Heart left ventricle (tissue), 16 donors: ENCODE data around the gene PSORS1C1. TPM values are rescaled to one million over a fixed set of nuclear protein-coding genes. Genes with fewer than 3 reads are reported as not detected.

Experiments
- ATAC-seq, 4 donors: fragments of 200-7000 bp; cut with Tn5 transposase; one replicate each; pipeline ENCODE4 v1.9.1; 2020 to 2022; ENCODE audit warnings: moderate library complexity in 4 of 4, mild to moderate bottlenecking in 3 of 4, moderate number of reproducible peaks in 1 of 4
- DNase-seq, 5 donors: peaks; one replicate each; pipeline ENCODE4 v3.0.0-alpha.2; 2020
- H3K27ac ChIP-seq, 12 donors: fragments of 200-600 bp; sonication (generic) in 4 of 12; one replicate each; pipeline versions ENCODE4 v1.5.0 to v1.8.0; 2016 to 2022; ENCODE audit warnings: mild to moderate bottlenecking in 2 of 12
- H3K27me3 ChIP-seq, 9 donors: fragments of 200-600 bp; sonication (generic) in 2 of 9; one replicate each; pipeline versions ENCODE4 v1.5.1 to v1.8.0; 2016 to 2022; ENCODE audit warnings: mild to moderate bottlenecking in 3 of 9
- H3K36me3 ChIP-seq, 9 donors: fragments of 200-600 bp; sonication (generic) in 2 of 9; one replicate each; pipeline versions ENCODE4 v1.5.0 to v1.8.0; 2018 to 2022; ENCODE audit warnings: mild to moderate bottlenecking in 2 of 9
- H3K4me1 ChIP-seq, 12 donors: fragments of 200-600 bp; sonication (generic) in 4 of 12; one replicate each; pipeline versions ENCODE4 v1.5.0 to v1.8.0; 2016 to 2022; ENCODE audit warnings: mild to moderate bottlenecking in 3 of 12
- H3K4me3 ChIP-seq, 12 donors: fragments of 200-600 bp; sonication (generic) in 4 of 12; one replicate each; pipeline versions ENCODE4 v1.5.0 to v1.8.0; 2017 to 2022; ENCODE audit warnings: mild to moderate bottlenecking in 9 of 12, moderate library complexity in 4 of 12
- H3K9me3 ChIP-seq, 12 donors: fragments of 200-600 bp; sonication (generic) in 4 of 12; one replicate each; pipeline versions ENCODE4 v1.5.0 to v1.8.0; 2016 to 2022; ENCODE audit warnings: mild to moderate bottlenecking in 1 of 12
- CTCF ChIP-seq, 12 donors: fragments of 200-600 bp; sonication (generic) in 4 of 12; IDR thresholded peaks; one replicate each; pipeline versions ENCODE4 v1.5.0 to v1.8.0; 2018 to 2022; ENCODE audit warnings: antibody characterized with exemption in 12 of 12, mild to moderate bottlenecking in 5 of 12
- POLR2A ChIP-seq, 2 donors: fragments of 450-650 bp; IDR thresholded peaks; one replicate each; pipeline ENCODE4 v1.6.1; 2017; ENCODE audit warnings: antibody characterized with exemption in 2 of 2, mild to moderate bottlenecking in 2 of 2, moderate library complexity in 2 of 2
- WGBS, 4 donors: extraction: QIAGEN DNeasy Blood & Tissue Kit in 2 of 4; methylation state at CpG; one replicate each; pipeline versions ENCODE4 v1.1.5 to v1.1.7; 2013 to 2018; 5-methylcytosine and 5-hydroxymethylcytosine counted together
- intact Hi-C, 10 donors: fragments of 100-400 bp; cut with DNase I; formaldehyde crosslinking; loops; one replicate each; pipeline versions ENCODE4 v1.11.1 to v1.14.2; 2022
- polyA plus RNA-seq, 2 donors: library from polyadenylated mRNA; stranded (reverse); fragments of 200-250 nt; gene quantifications; one replicate each; pipeline ENCODE4 v1.2.3, GENCODE V29; 2013
- total RNA-seq, 9 donors: library from RNA; depleted of rRNA in 2 of 9; stranded (reverse); fragments of >200 nt in 2 of 9; fragmentation: NEBNext Ultra II Directional in 3 of 9; extraction: Animal tissue kit (Norgen Biotek cat#: 25700) in 3 of 9; gene quantifications; one replicate each; pipeline versions ENCODE4 v1.1.0 to v1.2.4, GENCODE V29; 2016 to 2023
- donor health status: ischemic (EF 13 %, LVEDD 7.1; RV severe dilation, severe dysfunction).
- donor health status: healthy with polysubstance abuse.
- donor health status: DM: no; HTN: yes; CAD: no.
- donor health status: DM: no; HTN: no; CAD: no.
- donor health status: ischemic (EF 25% LVEDD 6.9; RV normal size, moderate dysfunction).
- donor health status: ischemic (EF 25% LVEDD 5.7; RV mildly dilated, moderate dysfunction).
- donor health status: healthy.
- donor health status: DM: yes; HTN: yes; CAD: no.
- donor health status: ischemic (EF 35%, LVEDD 5.7; RV mildly dilated, moderate dysfunction).
- donor health status: nonischemic (EF 11% LVEDD 7.7; RV severe dilation, severe dysfunction).
- donor health status: DM: yes; HTN: yes; CAD: no.
- donor health status: PGD.
- donor health status: ischemic (EF 29% LVEDD 5.4; RV normal size, mild dysfunction).
- donor health status: nonischemic (EF 23%, LVEDD 6.1; RV moderate dilation, normal function).

PSORS1C1 gene
- total and polyA plus RNA-seq, 11 donors: 0.37 to 5.8 (median 2.9) TPM

- peak in 1 of 4 donors; percentile 22 for ATAC-seq
- DNase-seq: no peak
- H3K4me3 ChIP-seq: no peak overlapping the region
- TF ChIP-seq CTCF (IDR thresholded peaks at IDR 0.05): no peak
- TF ChIP-seq POLR2A (IDR thresholded peaks at IDR 0.05): no peak
- H3K27me3 ChIP-seq: no peaks in the 10 kb centered on the region
- intact Hi-C loops: no loop called here
- peaks cover 0 to 4% (median 0%) of the 10 kb centered on the region in 9 donors for H3K36me3 ChIP-seq
- H3K4me1 ChIP-seq: peaks cover 0 to 24% (median 0%) of the 10 kb centered on the region in 12 donors
- 49 to 62% (median 58%) methylated on average over 1 to 3 of the region's 3 CpGs for WGBS, 4 donors
- no peaks in the 10 kb centered on the region for H3K9me3 ChIP-seq
- H3K27ac ChIP-seq: peak overlapping the region in 1 of 12 donors; percentile 19
Observed at GRCh38 chr6:31173406-31173805, 58.8 kb downstream of the PSORS1C1 start.

GRCh38 chr6:31174378-31174777, 59.8 kb downstream of the PSORS1C1 start:
- no peak for TF ChIP-seq POLR2A (IDR thresholded peaks at IDR 0.05)
- TF ChIP-seq CTCF (IDR thresholded peaks at IDR 0.05): no peak
- ATAC-seq: no peak
- WGBS, 4 donors: 84 to 97% (median 89%) methylated on average over 5 of the region's 5 CpGs
- intact Hi-C loops: no loop called here
- H3K36me3 ChIP-seq: peaks cover 0 to 4% (median 0%) of the 10 kb centered on the region in 9 donors
- no peak overlapping the region for H3K27ac ChIP-seq
- DNase-seq: no peak
- H3K4me3 ChIP-seq: no peak overlapping the region
- no peaks in the 10 kb centered on the region for H3K27me3 ChIP-seq
- H3K4me1 ChIP-seq: peaks cover 0 to 34% (median 2%) of the 10 kb centered on the region in 12 donors
- no peaks in the 10 kb centered on the region for H3K9me3 ChIP-seq

DNA sequence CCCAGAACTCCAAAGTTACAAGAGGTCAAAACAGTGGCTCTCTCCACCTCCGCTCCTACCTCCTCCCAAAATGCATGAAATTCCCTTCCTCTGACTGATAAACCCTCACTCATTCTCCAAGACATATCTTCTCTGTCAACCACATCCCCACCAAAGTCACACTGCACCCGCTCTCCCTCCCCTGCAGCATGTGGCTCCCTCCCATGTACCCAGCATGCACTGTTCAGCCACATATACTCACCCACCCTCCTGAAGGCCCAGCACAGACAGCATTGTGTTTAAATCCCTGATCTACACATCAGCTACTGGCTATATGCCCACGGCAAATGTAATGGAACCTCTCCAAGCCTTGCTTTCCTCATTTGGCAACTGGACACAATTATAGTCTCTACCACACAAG, 61.4 kb downstream of the PSORS1C1 start:
- no peak for DNase-seq
- no peak for TF ChIP-seq CTCF (IDR thresholded peaks at IDR 0.05)
- 61 to 74% (median 68%) methylated on average over 3 of the region's 3 CpGs for WGBS, 4 donors
- intact Hi-C loops: loop anchor here in 1 of 10 donors (5.0 kb wide), 1 partner anchor 39 kb away; the partner anchor contains the start of gene PSORS1C2
- no peaks in the 10 kb centered on the region for H3K27me3 ChIP-seq
- peaks cover 0 to 4% (median 0%) of the 10 kb centered on the region in 9 donors for H3K36me3 ChIP-seq
- no peaks in the 10 kb centered on the region for H3K9me3 ChIP-seq
- peak overlapping the region in 1 of 12 donors; percentile 41 for H3K27ac ChIP-seq
- H3K4me1 ChIP-seq: peaks cover 0 to 45% (median 2%) of the 10 kb centered on the region in 12 donors
- ATAC-seq: peak in 1 of 4 donors; percentile 49
- H3K4me3 ChIP-seq: no peak overlapping the region

DNA sequence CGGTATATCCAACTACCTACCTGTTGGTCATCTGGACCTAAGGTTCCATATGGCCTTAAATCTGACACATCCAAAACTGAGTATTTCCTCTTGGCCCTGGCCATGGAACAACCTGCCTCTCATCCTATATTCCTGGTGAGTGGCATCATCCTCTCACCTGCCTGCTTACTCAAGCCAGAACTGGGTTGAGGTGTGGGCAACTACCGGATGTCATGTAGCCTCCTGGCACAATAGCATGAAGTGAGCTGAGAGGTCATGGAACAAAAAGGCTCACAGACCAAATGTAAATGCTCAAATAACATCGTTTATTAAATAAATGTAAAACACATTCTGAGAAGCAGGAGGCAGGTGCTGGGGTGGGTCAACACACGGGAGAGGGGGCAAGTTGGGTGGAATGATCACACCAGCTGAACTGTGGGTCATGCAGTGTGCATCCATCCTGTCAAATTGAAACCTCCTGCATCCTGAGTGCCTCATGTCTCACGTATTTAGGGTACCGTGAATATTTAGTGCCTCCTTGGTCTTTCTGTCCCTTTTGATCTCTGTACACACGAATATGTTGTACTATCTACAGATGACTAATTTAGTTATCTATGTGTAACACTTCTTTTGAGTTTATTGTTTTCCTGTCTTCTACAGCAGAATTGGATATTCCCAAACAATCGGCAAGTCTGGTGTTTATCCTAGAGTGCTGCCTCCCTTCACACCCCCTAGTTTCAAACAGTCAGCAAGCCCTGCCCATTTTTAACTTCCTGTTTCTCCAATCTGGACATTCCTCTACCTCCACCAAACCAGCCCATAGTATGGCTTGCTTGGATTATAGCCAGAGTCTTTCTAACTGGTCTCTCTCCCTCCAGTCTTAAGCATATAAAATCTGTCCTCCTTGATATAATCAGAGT, 63.8 kb downstream of the PSORS1C1 start:
- peaks cover 0 to 43% (median 2%) of the 10 kb centered on the region in 12 donors for H3K4me1 ChIP-seq
- H3K9me3 ChIP-seq: no peaks in the 10 kb centered on the region
- 63 to 80% (median 72%) methylated on average over 8 of the region's 8 CpGs for WGBS, 4 donors
- no peaks in the 10 kb centered on the region for H3K27me3 ChIP-seq
- no peak for ATAC-seq
- no peak overlapping the region for H3K4me3 ChIP-seq
- H3K36me3 ChIP-seq: peaks cover 0 to 4% (median 0%) of the 10 kb centered on the region in 9 donors
- TF ChIP-seq CTCF (IDR thresholded peaks at IDR 0.05): no peak
- TF ChIP-seq POLR2A (IDR thresholded peaks at IDR 0.05): no peak
- intact Hi-C loops: loop anchor here in 1 of 10 donors (5.0 kb wide), 1 partner anchor 41 kb away; the partner anchor contains the start of gene PSORS1C2
- no peak for DNase-seq
- no peak overlapping the region for H3K27ac ChIP-seq
